Nephron (organoid): ENCODE measurements around the gene REXO1.

Experiments used
- H3K27ac Mint-ChIP-seq, 3 experiments: 2 replicates each; pipeline ENCODE4 v1.8.0; 2020; ENCODE audit warnings: mixed read lengths in 3 of 3, mild to moderate bottlenecking in 2 of 3, moderate library complexity in 1 of 3
- H3K27me3 Mint-ChIP-seq: 2 replicates; pipeline ENCODE4 v1.8.0; 2021; ENCODE audit warnings: low read depth, mild to moderate bottlenecking, moderate library complexity, mixed read lengths
- H3K36me3 Mint-ChIP-seq: 2 replicates; pipeline ENCODE4 v1.8.0; 2020; ENCODE audit warnings: low read depth, mixed read lengths
- H3K4me1 Mint-ChIP-seq: 2 replicates; pipeline ENCODE4 v1.8.0; 2020; ENCODE audit warnings: mixed read lengths
- H3K4me3 Mint-ChIP-seq, 3 experiments: 2 replicates each; pipeline ENCODE4 v1.8.0; 2020; ENCODE audit warnings: mild to moderate bottlenecking in 3 of 3, mixed read lengths in 3 of 3, moderate library complexity in 2 of 3
- H3K9me3 Mint-ChIP-seq: 2 replicates; pipeline ENCODE4 v1.8.0; 2020; ENCODE audit warnings: mixed read lengths
- TF ChIP-seq, protein P1 (sequence below), 3 experiments: fragments of 200-600 bp; sonication (generic); IDR thresholded peaks; one replicate each; pipeline ENCODE4 v1.5.0; 2021; ENCODE audit warnings: antibody characterized with exemption in 3 of 3; ENCODE audit not compliant: unreplicated experiment in 3 of 3

The REXO1 gene

DNA sequence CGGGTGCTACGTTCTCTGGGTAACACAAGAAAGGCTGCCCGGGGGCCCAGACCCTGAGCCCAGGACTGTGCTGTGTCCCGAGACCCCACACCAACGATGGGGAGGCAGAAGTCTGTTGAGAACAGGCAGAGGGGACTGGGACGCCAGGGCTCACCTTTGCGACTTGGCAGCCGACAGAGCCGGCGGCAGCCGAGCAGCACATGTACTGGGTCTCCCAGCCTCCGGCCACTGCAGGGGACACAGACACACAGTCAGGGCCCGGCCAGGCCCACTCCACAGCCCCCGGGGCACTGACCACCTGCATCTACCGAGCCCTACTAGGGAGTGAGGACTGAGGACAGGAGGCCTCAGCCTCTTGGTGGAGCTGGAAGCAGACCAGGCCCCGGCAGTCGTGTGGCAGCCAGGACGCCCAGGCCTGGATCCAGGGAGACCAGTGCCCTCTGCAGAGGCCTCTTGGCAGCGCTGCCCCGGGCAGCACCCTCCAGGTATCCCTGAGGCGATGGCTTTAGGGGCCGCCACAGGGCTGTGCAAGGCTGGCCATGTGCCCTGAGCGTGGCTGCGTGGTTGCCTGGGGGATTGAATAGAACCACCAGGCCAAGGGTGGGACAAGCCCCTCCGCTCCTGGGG lies 30.6 kb downstream of the REXO1 start:
- Mint-ChIP-seq H3K27ac (no peak overlapping the region), H3K36me3 (peaks cover 23% of the 10 kb centered on the region), H3K4me1 (peaks cover 5% of the 10 kb centered on the region), H3K4me3 (no peak overlapping the region), H3K9me3 (no peaks in the 10 kb centered on the region), H3K27me3 (peaks cover 4% of the 10 kb centered on the region)
- TF ChIP-seq, protein P1, sequence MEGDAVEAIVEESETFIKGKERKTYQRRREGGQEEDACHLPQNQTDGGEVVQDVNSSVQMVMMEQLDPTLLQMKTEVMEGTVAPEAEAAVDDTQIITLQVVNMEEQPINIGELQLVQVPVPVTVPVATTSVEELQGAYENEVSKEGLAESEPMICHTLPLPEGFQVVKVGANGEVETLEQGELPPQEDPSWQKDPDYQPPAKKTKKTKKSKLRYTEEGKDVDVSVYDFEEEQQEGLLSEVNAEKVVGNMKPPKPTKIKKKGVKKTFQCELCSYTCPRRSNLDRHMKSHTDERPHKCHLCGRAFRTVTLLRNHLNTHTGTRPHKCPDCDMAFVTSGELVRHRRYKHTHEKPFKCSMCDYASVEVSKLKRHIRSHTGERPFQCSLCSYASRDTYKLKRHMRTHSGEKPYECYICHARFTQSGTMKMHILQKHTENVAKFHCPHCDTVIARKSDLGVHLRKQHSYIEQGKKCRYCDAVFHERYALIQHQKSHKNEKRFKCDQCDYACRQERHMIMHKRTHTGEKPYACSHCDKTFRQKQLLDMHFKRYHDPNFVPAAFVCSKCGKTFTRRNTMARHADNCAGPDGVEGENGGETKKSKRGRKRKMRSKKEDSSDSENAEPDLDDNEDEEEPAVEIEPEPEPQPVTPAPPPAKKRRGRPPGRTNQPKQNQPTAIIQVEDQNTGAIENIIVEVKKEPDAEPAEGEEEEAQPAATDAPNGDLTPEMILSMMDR (IDR thresholded peaks at IDR 0.05; ENCODE audit: unreplicated experiment in 3 of 3) = no peak

DNA sequence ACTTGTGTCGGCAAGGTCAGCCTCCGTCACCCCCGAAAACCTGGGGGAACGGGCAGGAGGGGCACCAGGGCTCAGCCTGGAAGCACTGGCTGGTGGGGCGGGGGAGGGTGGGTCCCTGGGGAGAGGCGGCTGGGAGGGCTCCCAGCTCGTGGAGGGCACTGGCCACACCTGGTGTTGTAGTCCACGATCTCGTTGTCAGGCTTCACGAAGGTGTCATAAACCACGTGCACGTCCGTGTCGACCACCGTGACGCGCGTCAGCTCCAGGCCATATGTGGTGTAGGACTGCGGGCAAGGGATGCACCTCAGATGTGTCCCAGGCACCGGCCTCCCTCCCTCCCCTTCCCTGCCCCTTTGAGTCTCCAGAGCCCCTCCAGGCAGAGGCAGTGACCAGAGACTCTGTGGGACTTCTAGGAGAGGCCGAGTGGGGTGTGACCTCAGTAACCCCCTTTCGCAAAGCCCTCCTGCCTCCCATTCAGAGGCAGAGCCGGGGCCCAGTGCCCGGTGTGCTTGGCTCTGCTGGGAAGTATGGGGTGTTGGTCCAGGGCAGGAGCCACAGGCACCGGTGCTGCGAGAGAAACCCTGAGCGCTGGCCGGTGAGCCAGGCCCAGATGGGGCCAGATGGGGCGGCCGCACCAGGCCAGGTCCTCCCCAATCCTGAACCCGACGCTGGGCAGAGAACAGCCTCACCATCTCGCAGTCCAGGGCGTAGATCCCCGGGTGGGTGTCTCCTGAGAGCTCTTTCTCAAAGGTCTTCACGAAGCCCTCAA lies 31.6 kb downstream of the REXO1 start:
- Mint-ChIP-seq H3K27me3 (peaks cover 4% of the 10 kb centered on the region), H3K4me3 (no peak overlapping the region), H3K27ac (no peak overlapping the region), H3K36me3 (peaks cover 16% of the 10 kb centered on the region), H3K4me1 (peaks cover 9% of the 10 kb centered on the region), H3K9me3 (no peaks in the 10 kb centered on the region)
- TF ChIP-seq, protein P1 (IDR thresholded peaks at IDR 0.05; ENCODE audit: unreplicated experiment in 3 of 3) = no peak

DNA sequence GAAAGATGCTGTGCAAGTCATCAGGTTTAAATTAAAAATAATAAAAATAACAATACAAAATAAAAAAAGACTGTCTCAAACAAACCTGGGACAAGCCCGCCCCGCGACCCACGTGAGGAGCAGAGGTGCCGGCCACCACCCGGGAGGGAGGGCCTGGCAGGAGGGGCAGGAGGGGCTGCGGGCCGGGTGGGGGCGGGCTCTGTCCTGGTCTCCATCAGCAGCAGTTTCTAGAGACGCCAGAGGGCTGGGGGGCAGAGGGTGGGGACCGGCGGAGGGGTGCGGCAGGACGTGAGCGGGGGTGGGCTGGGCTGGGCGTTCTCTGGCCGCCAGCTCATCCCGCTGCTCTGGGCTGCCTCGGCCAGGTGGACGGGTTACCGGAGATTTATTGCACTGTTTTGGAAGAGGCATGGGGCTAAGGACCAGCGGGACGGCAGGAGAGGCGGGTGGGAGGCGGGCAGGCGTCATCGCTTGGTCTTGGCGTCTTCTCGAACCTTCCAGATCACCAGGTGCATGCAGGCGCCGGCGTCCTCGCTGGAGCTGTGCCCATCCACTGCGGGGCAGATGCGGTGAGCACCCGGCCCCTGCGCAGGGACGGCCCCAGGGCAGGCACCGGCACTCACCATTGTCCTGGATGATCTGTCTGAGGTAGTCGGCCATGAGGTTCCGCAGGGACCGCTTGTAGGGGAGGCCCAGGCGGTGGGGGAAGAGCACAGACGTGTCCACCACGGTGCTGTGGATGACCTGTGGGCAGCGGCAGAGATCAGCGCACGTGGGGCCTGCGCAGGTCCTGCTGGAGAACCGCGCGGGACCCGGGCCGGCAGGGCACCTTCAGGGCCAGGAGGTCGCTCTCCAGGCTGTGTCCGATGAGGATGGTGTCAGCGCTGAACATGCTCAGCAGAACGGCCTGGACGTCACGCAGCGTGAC lies 32.4 kb downstream of the REXO1 start:
- Mint-ChIP-seq H3K9me3 (no peaks in the 10 kb centered on the region), H3K4me1 (peaks cover 9% of the 10 kb centered on the region), H3K36me3 (peaks cover 11% of the 10 kb centered on the region), H3K4me3 (no peak overlapping the region), H3K27me3 (peaks cover 7% of the 10 kb centered on the region), H3K27ac (no peak overlapping the region)
- TF ChIP-seq, protein P1 (IDR thresholded peaks at IDR 0.05; ENCODE audit: unreplicated experiment in 3 of 3) = no peak

DNA sequence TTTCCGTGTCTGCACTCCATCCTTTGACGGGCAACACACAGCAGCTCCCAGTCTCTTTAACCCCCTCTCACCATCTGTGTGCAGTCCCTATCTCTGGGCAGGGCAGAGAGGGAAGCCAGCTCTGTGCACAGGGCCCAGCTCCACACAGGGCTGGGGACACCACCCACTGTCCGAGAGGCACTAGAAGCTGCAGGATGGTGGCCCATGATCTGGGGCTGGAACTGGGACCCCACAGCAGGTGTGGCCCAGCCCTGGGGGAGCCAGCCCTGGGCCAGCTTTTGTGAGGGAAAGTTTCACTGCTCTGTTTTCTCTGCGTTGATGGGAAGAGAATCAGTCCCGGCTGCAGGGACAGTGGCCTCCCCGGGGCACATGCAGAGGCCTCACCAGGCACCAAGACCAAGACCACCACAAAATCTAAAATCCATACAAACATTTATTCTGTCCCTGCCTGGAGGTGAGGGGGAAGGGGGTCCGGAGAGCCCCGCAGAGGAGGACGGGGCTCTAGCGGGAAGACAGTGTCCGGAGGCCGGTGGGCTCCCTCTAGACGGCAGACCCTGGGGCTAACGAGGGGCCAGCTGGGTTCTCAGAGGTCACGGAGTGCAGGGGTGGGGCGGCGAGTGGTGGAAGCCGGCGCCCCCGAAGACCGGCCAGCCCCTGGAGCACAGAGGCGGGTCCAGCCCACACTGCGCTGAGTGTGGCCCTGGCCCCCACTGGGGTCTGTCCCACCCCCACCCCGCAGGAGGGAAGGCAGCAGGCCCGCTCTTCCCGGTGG lies 33.3 kb downstream of the REXO1 start:
- Mint-ChIP-seq H3K4me1 (peaks cover 9% of the 10 kb centered on the region), H3K9me3 (no peaks in the 10 kb centered on the region), H3K4me3 (no peak overlapping the region), H3K27ac (no peak overlapping the region), H3K27me3 (peaks cover 12% of the 10 kb centered on the region), H3K36me3 (peaks cover 6% of the 10 kb centered on the region)
- TF ChIP-seq, protein P1 (IDR thresholded peaks at IDR 0.05; ENCODE audit: unreplicated experiment in 3 of 3) = no peak

DNA sequence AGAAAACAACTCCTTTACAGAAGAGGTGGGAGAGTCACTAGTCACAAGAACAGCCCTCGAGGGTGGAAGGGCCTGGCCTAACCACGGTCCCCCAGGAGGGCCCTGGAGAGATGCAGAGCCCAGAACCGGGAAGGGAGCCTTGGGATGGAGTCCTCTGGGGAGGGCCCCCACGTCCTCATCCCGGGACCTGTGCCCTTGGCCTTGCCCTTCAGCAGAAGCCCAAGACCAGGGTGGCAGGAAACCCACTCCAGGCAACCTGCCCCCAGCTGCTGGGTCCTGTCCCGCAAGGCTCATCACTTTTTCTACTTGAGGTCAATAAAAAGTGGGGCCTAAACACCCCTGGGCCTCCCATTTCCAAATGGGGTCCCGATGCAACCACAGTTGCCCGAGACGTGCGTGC lies 33.9 kb downstream of the REXO1 start:
- Mint-ChIP-seq H3K27me3 (peaks cover 12% of the 10 kb centered on the region), H3K4me3 (no peak overlapping the region), H3K27ac (no peak overlapping the region), H3K4me1 (peaks cover 9% of the 10 kb centered on the region), H3K36me3 (peaks cover 5% of the 10 kb centered on the region), H3K9me3 (no peaks in the 10 kb centered on the region)
- TF ChIP-seq, protein P1 (IDR thresholded peaks at IDR 0.05; ENCODE audit: unreplicated experiment in 3 of 3) = no peak
